Cardiac muscle cell (in vitro differentiated cells and primary cell): Measurements from ENCODE around the gene B9D1. TPM values are rescaled to one million over a fixed set of nuclear protein-coding genes. Genes with fewer than 3 reads are reported as not detected.

Experiments used
- DNase-seq, 2 donors: peaks; one replicate each; pipeline versions ENCODE4 v3.0.0 to v3.0.0-alpha.2; 2010 to 2017; ENCODE audit warnings: low read depth in 1 of 2, low spot score in 1 of 2
- H3K27ac ChIP-seq: fragments of 200-600 bp; sonication (generic); 2 replicates; pipeline ENCODE4 v1.5.1; 2016
- H3K27me3 ChIP-seq: fragments of 200-600 bp; sonication (generic); 2 replicates; pipeline ENCODE4 v1.6.0; 2016; ENCODE audit warnings: control low read depth
- H3K36me3 ChIP-seq: fragments of 200-600 bp; sonication (generic); 2 replicates; pipeline ENCODE4 v1.5.1; 2016; ENCODE audit warnings: control low read depth
- H3K4me1 ChIP-seq: fragments of 200-600 bp; sonication (generic); 2 replicates; pipeline ENCODE4 v1.8.1; 2017; ENCODE audit warnings: low read depth, mild to moderate bottlenecking, mixed run types
- H3K4me3 ChIP-seq: fragments of 200-600 bp; sonication (generic); 2 replicates; pipeline ENCODE4 v1.5.1; 2016; ENCODE audit warnings: mild to moderate bottlenecking
- H3K9me3 ChIP-seq: fragments of 200-600 bp; sonication (generic); 2 replicates; pipeline ENCODE4 v1.5.1; 2017; ENCODE audit warnings: low read depth, mild to moderate bottlenecking, control low read depth
- CTCF ChIP-seq: IDR thresholded peaks from 2 replicates; pipeline ENCODE4 v1.5.1; 2012; ENCODE audit warnings: low read depth, mild to moderate bottlenecking, low read length
- polyA plus RNA-seq: library from polyadenylated mRNA; unstranded; fragments of >200 nt; fragmentation: Nextera tagmentation; extraction: Ambion mirVana; gene quantifications from 2 replicates; pipeline ENCODE4 v1.2.1, GENCODE V29; 2016
- total RNA-seq: library from RNA; depleted of rRNA; stranded (reverse); fragments of >200 nt; gene quantifications from 2 replicates; pipeline ENCODE4 v1.2.3, GENCODE V29; 2016

B9D1 gene
- total and polyA plus RNA-seq, 2 experiments from 2014 or later = 54.5 to 65.7 TPM

- H3K36me3 ChIP-seq = no peaks in the 10 kb centered on the region
- TF ChIP-seq CTCF = no peak
- no peaks in the 10 kb centered on the region for H3K9me3 ChIP-seq
- H3K4me3 ChIP-seq = no peak overlapping the region
- H3K27me3 ChIP-seq = no peaks in the 10 kb centered on the region
- no peak overlapping the region for H3K27ac ChIP-seq
- peak in 1 of 2 donors; percentile 65 for DNase-seq
- H3K4me1 ChIP-seq = peaks cover 3% of the 10 kb centered on the region
These were observed 58.3 kb downstream of the B9D1 start for GRCh38 chr17:19304209-19304608.

GRCh38 chr17:19303367-19303776 lies 59.2 kb downstream of the B9D1 start:
- no peak for TF ChIP-seq CTCF
- Histone ChIP-seq H3K4me3 (no peak overlapping the region), H3K36me3 (no peaks in the 10 kb centered on the region), H3K4me1 (peaks cover 11% of the 10 kb centered on the region), H3K27ac (no peak overlapping the region), H3K9me3 (no peaks in the 10 kb centered on the region), H3K27me3 (no peaks in the 10 kb centered on the region)
- DNase-seq = no peak

GRCh38 chr17:19302791-19303331 lies 59.7 kb downstream of the B9D1 start:
- TF ChIP-seq CTCF = no peak
- Histone ChIP-seq H3K4me3 (no peak overlapping the region), H3K36me3 (no peaks in the 10 kb centered on the region), H3K9me3 (no peaks in the 10 kb centered on the region), H3K27ac (peak overlapping the region; percentile 54), H3K27me3 (no peaks in the 10 kb centered on the region), H3K4me1 (peaks cover 17% of the 10 kb centered on the region)
- no peak for DNase-seq

DNA sequence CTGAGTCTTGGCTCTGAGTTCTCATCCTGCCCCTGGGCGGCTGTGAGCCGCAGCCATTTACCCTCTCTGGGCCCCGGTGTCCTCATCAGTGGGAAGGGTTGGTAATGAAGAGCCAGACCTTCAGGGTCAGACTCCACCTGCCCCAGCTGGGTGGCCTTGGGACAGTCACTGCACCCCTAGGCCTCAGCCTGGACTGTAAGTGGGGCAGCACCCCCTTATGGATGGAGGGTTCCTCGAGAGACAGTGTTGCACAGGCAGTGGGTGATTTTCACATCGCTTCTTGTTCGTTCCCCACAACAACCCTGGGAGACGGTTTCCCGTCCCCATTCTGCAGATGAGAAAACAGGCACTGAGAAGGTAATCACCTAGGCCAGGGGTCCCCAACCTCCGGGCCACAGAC lies 60.5 kb downstream of the B9D1 start:
- Histone ChIP-seq H3K4me1 (peaks cover 25% of the 10 kb centered on the region), H3K27me3 (no peaks in the 10 kb centered on the region), H3K36me3 (no peaks in the 10 kb centered on the region), H3K9me3 (no peaks in the 10 kb centered on the region), H3K27ac (no peak overlapping the region), H3K4me3 (no peak overlapping the region)
- TF ChIP-seq CTCF = no peak
- DNase-seq = no peak

GRCh38 chr17:19301274-19301951 lies 61.1 kb downstream of the B9D1 start:
- no peak for DNase-seq
- Histone ChIP-seq H3K27me3 (no peaks in the 10 kb centered on the region), H3K36me3 (no peaks in the 10 kb centered on the region), H3K27ac (no peak overlapping the region), H3K4me3 (no peak overlapping the region), H3K4me1 (peaks cover 31% of the 10 kb centered on the region), H3K9me3 (no peaks in the 10 kb centered on the region)
- TF ChIP-seq CTCF = no peak
